OCI-LY7 (cell line): Measurements from ENCODE around the gene RFFL.

Source experiments
- CTCF ChIP-seq: fragments of 200-600 bp; sonication (generic); conservative IDR thresholded peaks from 2 replicates; pipeline ENCODE4 v1.5.1; 2014; ENCODE audit warnings: mild to moderate bottlenecking, antibody characterized with exemption, low read length, moderate library complexity, mixed read lengths
- EZH2phosphoT487 ChIP-seq: fragments of 200-600 bp; sonication (generic); IDR thresholded peaks from 2 replicates; pipeline ENCODE4 v1.6.1; 2018; ENCODE audit warnings: low read depth, borderline replicate concordance, mild to moderate bottlenecking, mixed run types, antibody characterized with exemption, low read length, moderate library complexity, mixed read lengths

GRCh38 chr17:35076874-35077273, 13.4 kb upstream of the RFFL start:
- no peak for TF ChIP-seq CTCF
- TF ChIP-seq EZH2phosphoT487 = no peak
